ENCODE data around the gene ARID3A.

- no peak for TF ChIP-seq POLR2AphosphoS5 (IDR thresholded peaks at IDR 0.05; ENCODE audit: borderline replicate concordance, low read depth, low read length)
- no peak for TF ChIP-seq FOXP2 (optimal IDR thresholded peaks at IDR 0.05; ENCODE audit: control extremely low read depth, extremely low read length, insufficient read depth)
Observed at GRCh38 chr19:976476-976875, 50.6 kb downstream of the ARID3A start.

Data from SK-N-MC (cell line).